Activated CD4-positive, alpha-beta T cell treated with anti-CD3 and anti-CD28 coated beads, Interleukin-2, amount 50 U/mL, for 24 hours (primary cell): ENCODE data around the gene LYAR.
"Not testable (repeated sequence)": the region's sequence is repeated elsewhere in the genome, so short reads cannot be mapped to it uniquely, and the experiment has no call there.

Experiments used
- DNase-seq, 2 donors: peaks; one replicate each; pipeline ENCODE4 v3.0.0-alpha.2; 2020; ENCODE audit warnings: low read depth in 1 of 2, low spot score in 1 of 2

LYAR gene

DNA sequence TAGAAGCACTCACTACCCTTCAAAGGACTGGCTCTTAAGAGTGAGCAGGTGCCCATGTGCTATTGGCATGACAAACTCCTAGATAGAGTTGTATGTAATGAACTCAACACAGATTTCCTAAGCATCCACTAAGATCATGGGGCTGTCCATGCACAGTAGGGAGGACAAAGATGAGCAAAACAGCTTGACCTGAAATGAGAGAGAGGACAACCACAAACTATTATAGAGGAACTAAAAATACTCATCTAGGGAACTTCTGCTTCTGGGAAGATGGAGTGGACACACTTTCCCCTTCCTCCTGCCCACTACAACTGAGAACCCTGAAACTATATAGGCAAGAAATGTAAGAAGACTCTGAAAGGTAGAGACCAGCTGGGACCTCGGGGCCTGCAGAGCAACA, 21.2 kb downstream of the LYAR start:
- no peak for DNase-seq

DNA sequence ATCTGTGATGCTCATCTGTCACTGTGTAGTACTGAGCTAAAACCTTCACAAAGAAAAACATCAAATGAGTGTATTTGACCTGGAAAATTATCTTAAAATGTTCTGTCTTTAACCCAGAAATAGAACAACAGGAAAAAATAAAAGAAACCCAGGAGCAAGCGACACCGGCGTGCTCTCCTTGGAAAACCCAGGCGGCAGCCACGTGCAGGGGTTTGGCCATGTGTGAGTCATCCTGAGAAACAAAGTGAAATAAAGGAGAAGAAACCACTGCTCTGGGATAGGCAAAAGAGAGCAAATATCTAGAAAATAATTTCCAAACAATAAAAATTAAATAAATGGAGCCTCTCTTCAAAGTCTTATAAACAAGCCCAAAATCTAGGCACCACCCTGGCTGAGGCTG, 22.0 kb downstream of the LYAR start:
- DNase-seq, result no peak

- no peak for DNase-seq
Measured at GRCh38 chr4:4260185-4260751, 29.7 kb downstream of the LYAR start.

DNA sequence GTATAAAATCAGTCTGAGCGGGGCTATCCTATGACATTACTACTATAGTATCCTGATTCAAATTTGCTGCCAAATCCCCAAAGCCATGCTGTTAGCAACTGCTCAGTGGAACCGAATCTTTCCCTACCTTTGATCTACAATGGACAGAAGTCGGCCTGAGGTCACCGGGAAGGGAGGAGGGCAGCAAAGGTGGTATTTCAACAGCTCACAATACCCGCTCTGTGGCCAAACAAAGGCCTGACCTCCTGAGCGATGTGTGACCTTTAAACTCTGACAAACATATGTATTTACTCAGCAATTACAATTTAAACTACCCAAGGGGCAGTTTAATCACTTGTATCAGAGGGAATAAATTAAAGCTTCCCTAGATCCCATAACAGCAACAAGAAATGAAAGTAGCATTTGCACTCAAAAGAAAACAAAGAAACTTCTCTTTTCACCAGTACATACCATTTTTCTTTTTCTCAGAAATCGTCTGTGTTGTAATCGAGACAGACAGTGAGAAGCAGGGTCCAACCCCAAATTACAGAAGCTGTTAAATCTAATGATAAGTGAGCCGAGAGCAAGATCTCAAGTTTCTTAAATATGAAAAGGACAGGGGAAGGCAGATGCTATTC, 30.4 kb downstream of the LYAR start:
- no peak for DNase-seq

GRCh38 chr4:4257705-4258104, 32.2 kb downstream of the LYAR start:
- DNase-seq, result not testable (repeated sequence)

DNA sequence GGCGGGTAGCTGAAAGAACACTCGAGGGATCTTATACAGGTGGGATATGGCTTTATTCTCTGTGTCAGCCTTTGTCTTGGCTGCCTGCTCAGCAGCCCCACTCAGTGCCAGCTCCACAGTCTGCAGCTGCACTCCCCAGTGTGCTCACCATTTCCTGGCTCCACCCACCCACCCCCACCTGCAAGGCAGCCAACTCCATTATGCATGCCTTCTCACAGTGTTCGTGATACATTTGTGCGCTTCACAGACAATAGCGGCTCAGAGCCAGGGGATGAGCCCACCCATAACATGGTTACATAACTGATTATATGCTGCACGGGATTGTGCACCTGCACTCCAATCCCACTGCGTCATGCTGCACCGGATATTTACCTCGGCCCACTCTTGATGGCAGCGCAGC, 33.2 kb downstream of the LYAR start:
- DNase-seq, result no peak

GRCh38 chr4:4254666-4255065, 35.3 kb downstream of the LYAR start:
- DNase-seq, result no peak

- DNase-seq, result no peak
Measured at GRCh38 chr4:4254199-4254598, 35.8 kb downstream of the LYAR start.

GRCh38 chr4:4249866-4250265, 40.1 kb downstream of the LYAR start:
- DNase-seq, result no peak

- DNase-seq, result not testable (repeated sequence)
Measured at GRCh38 chr4:4249342-4249741, 40.6 kb downstream of the LYAR start.

GRCh38 chr4:4248885-4249203, 41.1 kb downstream of the LYAR start:
- no peak for DNase-seq

- peak; percentile 86 to 94 for DNase-seq
Measured at GRCh38 chr4:4248029-4248884, 41.7 kb downstream of the LYAR start, which contains the start of gene TMEM128. TSS of gene TMEM128 (minus strand) at chr4:4248223. CDS start at chr4:4248202, 21 bp downstream.

GRCh38 chr4:4247696-4248028, 42.3 kb downstream of the LYAR start:
- DNase-seq, result no peak

DNA sequence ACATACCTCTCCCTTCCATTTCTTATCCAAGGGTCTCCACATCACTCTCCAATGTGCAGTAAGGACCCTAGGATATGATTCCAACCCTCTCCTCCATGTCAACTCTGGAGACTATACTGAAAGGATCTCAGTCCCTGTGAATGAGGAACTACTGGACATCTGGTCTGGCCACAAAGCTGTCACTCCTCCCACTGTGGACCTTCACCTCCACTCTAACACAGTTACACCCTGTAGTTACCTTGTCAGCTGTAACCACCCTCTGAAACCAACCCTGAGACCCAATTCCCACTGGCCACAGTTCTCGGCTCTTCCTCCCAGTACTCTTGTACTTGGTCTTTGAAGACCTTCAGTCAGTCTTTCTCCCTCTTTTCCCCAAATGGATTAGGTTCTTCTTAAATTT, 44.8 kb downstream of the LYAR start:
- DNase-seq, result no peak

- not testable (repeated sequence) for DNase-seq
Measured at GRCh38 chr4:4239551-4239950, 50.4 kb downstream of the LYAR start.

- no peak for DNase-seq
Measured at GRCh38 chr4:4233610-4234009, 56.3 kb downstream of the LYAR start.

- no peak for DNase-seq
Measured at GRCh38 chr4:4228356-4228668, 61.6 kb downstream of the LYAR start.

DNA sequence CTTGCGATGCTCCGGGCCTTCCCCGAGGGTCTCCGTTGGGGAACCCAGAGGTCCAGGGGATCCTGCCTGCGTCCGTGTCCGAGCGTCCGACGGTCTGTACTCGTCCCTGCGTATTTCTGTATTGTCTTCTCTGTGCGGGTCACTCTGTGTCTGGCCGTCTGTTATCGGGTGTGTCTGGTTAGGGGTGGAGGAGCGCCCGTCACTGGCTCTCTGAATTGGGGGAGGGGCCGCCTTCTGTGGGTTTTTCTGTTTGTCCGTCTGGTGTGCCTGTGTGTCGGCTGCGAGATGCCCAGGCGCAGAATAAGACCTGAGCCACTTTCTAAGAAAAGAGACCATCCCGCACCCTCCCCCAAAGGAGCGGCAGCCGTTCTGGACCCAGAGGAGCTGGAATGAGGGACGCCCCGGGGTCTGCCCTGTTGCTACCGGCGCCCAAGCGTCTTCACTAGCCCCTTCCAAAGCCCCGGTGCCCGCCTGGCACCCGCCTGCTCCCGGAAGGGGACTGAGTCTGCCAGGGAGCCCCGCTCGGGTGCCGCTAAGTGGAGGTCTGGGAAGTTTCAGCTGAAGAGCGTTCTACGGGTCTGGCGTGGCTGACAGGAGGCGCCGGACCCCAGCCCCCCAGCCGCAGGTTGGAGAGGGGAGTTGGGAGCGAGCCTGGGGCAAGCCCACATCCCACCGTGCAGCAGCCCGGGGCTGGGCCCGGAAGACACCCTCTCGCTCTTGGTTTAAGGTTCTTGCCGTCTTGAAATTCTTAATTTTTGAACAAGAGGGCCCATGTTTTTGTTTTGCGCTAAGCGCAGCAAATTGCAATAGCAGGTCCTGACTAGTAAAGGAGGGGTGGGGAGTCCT, 62.2 kb downstream of the LYAR start:
- DNase-seq, result no peak

DNA sequence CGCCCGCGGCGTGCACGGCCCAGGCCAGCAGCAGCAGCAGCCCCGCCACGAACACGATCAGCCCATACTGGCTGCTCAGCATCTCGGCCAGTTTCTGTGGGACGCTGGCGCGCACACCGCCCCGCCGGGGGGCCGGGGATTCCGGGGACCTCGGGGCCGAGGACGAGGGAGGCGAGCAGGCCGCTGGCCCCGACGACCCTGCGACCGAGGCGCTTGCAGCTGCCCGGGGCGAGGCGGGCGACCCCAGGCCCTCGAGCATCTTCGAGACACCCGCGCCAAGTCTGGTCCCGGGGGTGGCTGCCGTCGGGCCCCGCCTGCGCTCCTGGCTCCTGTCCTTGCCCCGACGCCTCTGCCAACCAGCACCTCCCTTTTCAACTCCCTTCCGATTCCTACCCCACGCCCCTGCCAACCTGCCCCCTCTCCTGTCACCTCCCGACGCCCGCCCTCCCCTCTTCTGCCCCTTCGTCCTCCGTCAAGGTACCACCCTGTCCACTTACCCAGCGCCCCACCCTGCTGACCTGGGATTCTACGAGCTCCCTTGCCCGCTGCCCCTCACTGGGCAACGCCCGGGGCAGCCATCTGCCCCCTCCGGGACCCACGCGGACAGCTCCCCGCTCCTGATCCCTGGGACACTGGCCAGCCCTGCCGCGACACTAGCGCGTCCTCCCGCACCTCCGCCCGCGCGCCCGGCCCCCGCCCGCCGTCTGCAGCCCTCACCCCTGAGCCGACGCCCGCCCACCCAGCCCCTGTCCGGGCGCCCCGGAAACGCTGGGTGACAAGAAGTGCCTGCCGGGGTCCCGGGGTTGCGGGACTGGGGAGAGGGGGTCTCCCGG, 63.1 kb downstream of the LYAR start, which contains the start of gene OTOP1:
TSS of gene OTOP1 (minus strand) at position 324 of the 833 bp plus-strand sequence. CDS start at position 259, 65 bp downstream.
- no peak for DNase-seq

GRCh38 chr4:4225915-4226605, 63.9 kb downstream of the LYAR start:
- DNase-seq, result no peak
